Ishikawa (cell line): ENCODE results near the gene SLC34A1.

Experiments used
- CEBPB ChIP-seq: IDR thresholded peaks from 2 replicates; pipeline ENCODE4 v1.6.1; 2012
- CREB1 ChIP-seq: IDR thresholded peaks from 2 replicates; pipeline ENCODE4 v1.6.1; 2012; ENCODE audit warnings: low read depth
- EGR1 ChIP-seq: IDR thresholded peaks from 2 replicates; pipeline ENCODE4 v1.6.1; 2012
- EP300 ChIP-seq: IDR thresholded peaks from 2 replicates; pipeline ENCODE4 v1.6.1; 2012; ENCODE audit warnings: borderline replicate concordance
- FOXM1 ChIP-seq: IDR thresholded peaks from 2 replicates; pipeline ENCODE4 v1.6.1; 2012; ENCODE audit warnings: low read depth, borderline replicate concordance
- NFIC ChIP-seq: IDR thresholded peaks from 2 replicates; pipeline ENCODE4 v1.6.1; 2012
- RAD21 ChIP-seq: IDR thresholded peaks from 2 replicates; pipeline ENCODE4 v1.6.1; 2012; ENCODE audit warnings: low read depth
- REST ChIP-seq: IDR thresholded peaks from 2 replicates; pipeline ENCODE4 v1.6.1; 2012; ENCODE audit warnings: low read depth, mild to moderate bottlenecking
- TAF1 ChIP-seq: IDR thresholded peaks from 2 replicates; pipeline ENCODE4 v1.6.1; 2012; ENCODE audit warnings: low read depth, mild to moderate bottlenecking
- TCF12 ChIP-seq: IDR thresholded peaks from 2 replicates; pipeline ENCODE4 v1.6.1; 2012; ENCODE audit warnings: low read depth
- TEAD4 ChIP-seq: IDR thresholded peaks from 2 replicates; pipeline ENCODE4 v1.6.1; 2012
- USF1 ChIP-seq: IDR thresholded peaks from 2 replicates; pipeline ENCODE4 v1.6.1; 2012
- YY1 ChIP-seq: IDR thresholded peaks from 2 replicates; pipeline ENCODE4 v1.6.1; 2012; ENCODE audit warnings: low read depth
- ZBTB7A ChIP-seq: IDR thresholded peaks from 2 replicates; pipeline ENCODE4 v1.6.1; 2012; ENCODE audit warnings: low read depth
- TF ChIP-seq, protein P1 (sequence below): IDR thresholded peaks from 2 replicates; pipeline ENCODE4 v1.6.1; 2012

Gene SLC34A1

DNA sequence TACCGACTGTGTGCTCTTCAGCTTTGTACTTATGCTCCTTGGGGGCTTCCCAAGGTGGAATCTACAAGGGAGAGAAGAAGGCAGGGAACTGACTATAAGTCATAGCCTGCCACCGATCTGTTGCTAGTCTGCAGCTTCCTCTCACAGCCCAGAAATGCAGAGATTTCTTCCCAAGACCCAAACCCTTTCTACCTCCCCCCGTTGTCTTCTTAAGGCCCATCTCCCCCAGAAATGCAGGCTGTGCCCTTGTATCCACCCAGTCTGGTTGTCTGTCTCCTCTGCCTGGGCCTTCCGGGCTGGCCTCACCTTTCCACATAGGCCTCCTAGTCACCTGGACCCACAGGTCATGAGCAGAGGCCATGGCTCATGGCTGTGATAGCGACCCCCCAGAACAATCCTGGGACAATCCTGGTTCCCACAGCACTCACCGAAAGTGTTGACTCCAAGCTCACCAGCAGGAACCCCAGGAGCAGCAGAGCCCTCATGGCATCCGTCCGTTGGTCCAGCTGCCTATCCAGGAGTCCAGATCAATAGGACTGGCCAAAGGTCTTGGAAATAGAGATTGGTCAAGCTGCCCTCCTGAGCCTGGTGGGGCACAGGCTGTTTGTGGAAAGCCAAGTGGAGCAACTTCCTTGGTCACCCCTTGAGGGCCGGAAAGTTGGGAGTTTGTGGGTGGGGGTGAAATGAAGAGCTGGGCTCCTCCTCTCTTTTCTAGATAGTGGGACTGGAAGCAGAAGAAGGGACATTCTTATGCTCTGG, 25.0 kb downstream of the SLC34A1 start, which contains the start of gene F12:
Gene F12, minus strand, starts transcription at position 522 of the 759 bp plus-strand sequence. Its CDS starts 37 bp downstream, at position 485.
- TF ChIP-seq TAF1 = no peak
- no peak for TF ChIP-seq TEAD4
- TF ChIP-seq FOXM1 = no peak
- no peak for TF ChIP-seq ZBTB7A
- no peak for TF ChIP-seq RAD21
- TF ChIP-seq CEBPB = no peak
- no peak for TF ChIP-seq USF1
- TF ChIP-seq YY1 = no peak
- TF ChIP-seq REST = no peak
- TF ChIP-seq, protein P1, sequence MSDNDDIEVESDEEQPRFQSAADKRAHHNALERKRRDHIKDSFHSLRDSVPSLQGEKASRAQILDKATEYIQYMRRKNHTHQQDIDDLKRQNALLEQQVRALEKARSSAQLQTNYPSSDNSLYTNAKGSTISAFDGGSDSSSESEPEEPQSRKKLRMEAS = no peak
- no peak for TF ChIP-seq NFIC
- no peak for TF ChIP-seq EGR1
- no peak for TF ChIP-seq CREB1

DNA sequence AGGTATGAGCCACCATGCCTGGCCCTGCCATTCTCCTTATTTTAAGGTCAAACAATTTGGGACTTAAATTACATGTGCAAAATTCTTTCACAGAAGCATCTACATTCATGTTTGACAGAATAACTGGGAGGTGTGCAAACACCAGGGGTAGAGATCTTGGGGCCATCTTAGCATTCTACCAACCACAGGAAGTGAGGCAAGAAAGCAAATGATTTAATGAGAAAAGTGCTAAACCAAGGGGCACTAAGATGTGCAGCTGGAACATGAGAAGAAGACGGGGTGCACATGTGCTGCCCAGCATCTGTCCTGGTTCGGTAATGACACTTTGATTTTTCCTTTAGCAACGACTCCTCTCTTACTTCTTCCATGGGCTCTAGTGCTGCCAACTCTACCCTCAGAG, 26.3 kb downstream of the SLC34A1 start:
- TF ChIP-seq EGR1 (no peak), TEAD4 (no peak), EP300 (no peak), TAF1 (no peak), YY1 (no peak), NFIC (no peak), RAD21 (no peak), CEBPB (no peak)

GRCh38 chr5:177412603-177413233, 28.5 kb downstream of the SLC34A1 start:
- TF ChIP-seq YY1 (no peak), CREB1 (no peak), RAD21 (no peak), EGR1 (no peak), TAF1 (no peak), TCF12 (no peak), FOXM1 (no peak)
- TF ChIP-seq, protein P1 = no peak

DNA sequence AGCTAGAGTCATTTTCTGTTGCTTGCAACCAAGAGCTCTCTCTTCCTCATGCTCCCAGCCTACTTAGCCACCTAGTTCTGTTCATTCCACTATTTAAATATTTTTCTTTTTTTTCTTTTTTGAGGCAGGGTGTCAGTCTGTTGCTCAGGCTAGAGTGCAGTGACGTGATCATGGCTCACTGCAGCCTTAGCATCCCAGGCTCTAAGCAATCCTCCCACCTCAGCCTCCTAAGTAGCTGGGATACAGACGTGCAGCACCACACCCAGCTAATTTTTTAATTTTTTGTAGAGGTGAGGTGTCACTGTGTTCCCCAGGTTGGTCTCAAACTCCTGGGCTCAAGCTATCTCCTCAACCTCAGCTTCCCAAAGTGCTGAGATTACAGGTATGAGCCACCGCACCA, 30.2 kb downstream of the SLC34A1 start:
- no peak for TF ChIP-seq RAD21
- TF ChIP-seq REST = no peak
- TF ChIP-seq YY1 = no peak
- no peak for TF ChIP-seq EP300
- no peak for TF ChIP-seq CREB1
- TF ChIP-seq, protein P1 = no peak
- no peak for TF ChIP-seq USF1
- no peak for TF ChIP-seq ZBTB7A
- TF ChIP-seq TEAD4 = no peak
- TF ChIP-seq NFIC = no peak
- TF ChIP-seq FOXM1 = no peak
- TF ChIP-seq TCF12 = no peak
- TF ChIP-seq CEBPB = no peak
- TF ChIP-seq TAF1 = no peak
- no peak for TF ChIP-seq EGR1

GRCh38 chr5:177419046-177419445, 34.8 kb downstream of the SLC34A1 start:
- no peak for TF ChIP-seq CEBPB
- TF ChIP-seq, protein P1 = no peak
- TF ChIP-seq EGR1 = no peak
- TF ChIP-seq TCF12 = no peak
- no peak for TF ChIP-seq EP300
- no peak for TF ChIP-seq YY1
- no peak for TF ChIP-seq TEAD4
- no peak for TF ChIP-seq FOXM1
- no peak for TF ChIP-seq CREB1
- TF ChIP-seq TAF1 = no peak
- no peak for TF ChIP-seq USF1
- no peak for TF ChIP-seq NFIC
- no peak for TF ChIP-seq RAD21
- no peak for TF ChIP-seq ZBTB7A
- TF ChIP-seq REST = no peak
